Fibroblast of skin of left quadriceps (primary cell): Measurements from ENCODE around the gene VAMP1.
"Not testable (repeated sequence)": the region's sequence is repeated elsewhere in the genome, so short reads cannot be mapped to it uniquely, and the experiment has no call there.

ENCODE experiments used
- DNase-seq, 2 experiments: peaks; one replicate each; pipeline ENCODE4 v3.0.0-alpha.2; 2013; ENCODE audit warnings: low read depth in 2 of 2

VAMP1 gene

DNA sequence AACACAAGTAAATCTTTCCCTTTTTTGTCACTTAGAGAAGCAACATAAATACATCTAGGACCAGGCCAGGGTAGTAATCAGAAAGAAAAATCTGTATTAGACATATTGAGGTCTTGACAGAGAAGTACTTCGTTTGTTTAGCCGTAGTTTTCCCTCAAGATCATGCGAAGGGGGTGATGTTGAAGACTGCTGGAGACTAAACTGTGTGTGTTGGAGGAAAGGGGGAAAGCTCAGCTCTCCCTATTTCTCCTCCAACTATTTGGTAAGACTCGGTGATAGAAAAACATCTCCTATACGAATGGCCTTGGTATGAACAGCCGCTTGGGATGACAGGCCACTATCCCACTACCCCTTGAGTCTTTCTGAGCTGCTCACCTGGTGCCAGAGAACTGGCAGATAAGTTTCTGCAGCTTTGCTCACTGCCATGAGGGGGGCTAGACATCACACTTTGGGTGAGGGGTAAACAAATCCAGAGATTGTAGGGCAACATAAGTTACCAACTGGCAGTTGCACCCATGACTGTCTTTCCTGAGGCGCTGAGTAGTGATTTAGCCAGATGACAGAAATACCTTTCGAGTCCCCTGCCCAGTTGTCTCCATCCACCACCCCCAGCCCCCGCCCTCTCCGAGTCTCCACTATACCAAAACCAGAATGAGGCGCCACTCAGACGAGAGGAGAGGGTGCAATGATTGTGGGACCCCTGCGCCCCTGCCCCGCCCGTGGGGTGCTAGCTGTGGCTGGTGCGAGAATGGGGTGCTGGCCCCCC lies 685 bp downstream of the VAMP1 start:
- DNase-seq = no peak

DNA sequence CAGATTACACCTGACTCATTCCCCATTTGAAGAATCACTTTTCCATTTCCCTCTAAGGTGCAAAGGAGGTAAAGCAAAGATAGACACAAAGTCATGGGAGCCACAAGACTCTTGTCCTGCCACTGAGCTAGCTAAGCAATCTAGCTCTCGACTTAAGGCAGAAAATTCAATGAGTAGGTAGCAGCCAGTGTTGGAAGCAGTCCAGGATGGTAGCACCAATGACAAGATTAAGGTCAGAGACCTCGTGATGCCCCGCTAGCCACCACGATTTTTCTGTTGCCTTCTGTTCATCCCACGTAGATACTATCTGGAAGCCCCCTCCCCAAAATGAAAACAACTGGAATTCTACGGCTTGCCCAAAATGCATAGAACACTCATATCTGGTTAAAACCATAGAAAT lies 1.4 kb downstream of the VAMP1 start:
- no peak for DNase-seq

DNA sequence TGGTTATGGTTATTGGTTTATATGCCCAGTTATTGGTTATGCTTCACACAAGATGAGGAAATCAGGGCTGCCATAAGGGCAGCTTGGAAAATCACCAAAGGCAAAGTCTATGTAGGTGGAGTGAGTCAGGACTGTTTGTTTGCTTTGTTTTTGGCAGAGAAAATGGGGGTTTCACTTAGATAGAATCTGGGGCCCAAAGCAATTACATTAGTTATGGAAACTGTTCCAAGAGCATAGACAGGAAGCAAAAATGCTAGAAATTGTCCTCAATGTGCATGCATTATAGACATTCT lies 2.2 kb downstream of the VAMP1 start:
- DNase-seq = no peak

DNA sequence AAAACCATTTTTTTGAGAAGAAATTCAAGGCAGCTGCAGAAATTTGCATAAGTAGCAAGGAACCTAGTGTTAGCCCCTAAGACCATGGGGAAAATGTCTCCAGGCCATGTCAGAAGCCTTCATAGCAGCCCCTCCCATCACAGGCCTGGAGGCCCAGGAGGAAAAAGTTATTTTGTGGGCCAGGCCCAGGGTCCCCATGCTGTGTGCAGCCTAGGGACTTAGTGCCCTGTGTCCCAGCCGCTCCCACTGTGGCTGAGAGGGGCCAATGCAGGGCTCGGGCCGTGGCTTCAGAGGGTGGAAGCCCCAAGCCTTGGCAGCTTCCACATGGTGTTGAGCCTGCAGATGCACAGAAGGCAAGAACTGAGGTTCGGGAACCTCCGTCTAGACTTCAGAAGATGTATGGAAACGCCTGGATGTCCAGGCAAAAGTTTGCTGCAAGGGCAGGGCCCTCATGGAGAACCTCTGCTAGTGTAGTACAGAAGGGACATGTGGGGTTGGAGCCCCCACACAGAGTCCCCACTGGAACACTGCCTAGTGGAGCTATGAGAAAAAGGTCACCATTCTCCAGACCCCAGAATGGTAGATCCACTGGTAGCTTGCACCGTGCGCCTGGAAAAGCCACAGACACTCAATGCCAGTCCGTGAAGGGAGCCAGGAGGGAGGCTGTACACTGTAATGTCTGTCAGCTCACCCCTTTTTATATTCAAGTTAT lies 2.8 kb downstream of the VAMP1 start:
- not testable (repeated sequence) for DNase-seq

DNA sequence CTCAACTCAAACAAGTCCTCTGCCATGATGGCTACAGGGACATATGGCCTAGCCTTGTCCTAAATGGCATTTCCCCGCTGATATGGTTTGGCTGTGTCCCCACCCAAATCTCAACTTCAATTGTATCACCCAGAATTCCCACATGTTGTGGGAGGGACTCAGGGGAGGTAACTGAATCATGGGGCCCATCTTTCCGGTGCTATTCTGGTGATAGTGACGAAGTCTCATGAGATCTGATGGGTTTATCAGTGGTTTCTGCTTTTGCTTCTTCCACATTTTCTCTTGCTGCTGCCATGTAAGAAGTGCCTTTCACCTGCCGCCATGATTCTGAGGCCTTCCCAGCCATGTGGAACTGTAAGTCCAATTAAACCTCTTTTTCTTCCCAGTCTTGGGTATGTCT lies 3.7 kb downstream of the VAMP1 start:
- not testable (repeated sequence) for DNase-seq

DNA sequence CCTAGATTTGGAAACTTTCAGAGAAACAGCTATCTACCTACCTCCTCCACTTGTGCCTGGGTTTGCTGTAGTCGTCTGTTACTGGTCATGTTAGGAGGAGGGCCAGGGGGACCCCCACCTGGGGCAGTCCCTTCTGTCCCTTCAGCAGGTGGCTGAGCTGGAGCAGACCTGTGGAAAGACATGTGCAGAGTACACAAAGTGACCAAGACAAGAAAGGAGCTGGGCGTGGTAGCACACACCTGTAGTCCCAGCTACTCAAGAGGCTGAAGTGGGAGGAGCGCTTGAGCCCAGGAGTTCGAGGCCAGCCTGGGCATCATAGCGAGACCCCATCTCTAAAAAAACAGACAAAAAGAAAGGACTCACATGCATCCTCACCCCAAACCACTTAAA lies 4.3 kb downstream of the VAMP1 start:
- DNase-seq = no peak

DNA sequence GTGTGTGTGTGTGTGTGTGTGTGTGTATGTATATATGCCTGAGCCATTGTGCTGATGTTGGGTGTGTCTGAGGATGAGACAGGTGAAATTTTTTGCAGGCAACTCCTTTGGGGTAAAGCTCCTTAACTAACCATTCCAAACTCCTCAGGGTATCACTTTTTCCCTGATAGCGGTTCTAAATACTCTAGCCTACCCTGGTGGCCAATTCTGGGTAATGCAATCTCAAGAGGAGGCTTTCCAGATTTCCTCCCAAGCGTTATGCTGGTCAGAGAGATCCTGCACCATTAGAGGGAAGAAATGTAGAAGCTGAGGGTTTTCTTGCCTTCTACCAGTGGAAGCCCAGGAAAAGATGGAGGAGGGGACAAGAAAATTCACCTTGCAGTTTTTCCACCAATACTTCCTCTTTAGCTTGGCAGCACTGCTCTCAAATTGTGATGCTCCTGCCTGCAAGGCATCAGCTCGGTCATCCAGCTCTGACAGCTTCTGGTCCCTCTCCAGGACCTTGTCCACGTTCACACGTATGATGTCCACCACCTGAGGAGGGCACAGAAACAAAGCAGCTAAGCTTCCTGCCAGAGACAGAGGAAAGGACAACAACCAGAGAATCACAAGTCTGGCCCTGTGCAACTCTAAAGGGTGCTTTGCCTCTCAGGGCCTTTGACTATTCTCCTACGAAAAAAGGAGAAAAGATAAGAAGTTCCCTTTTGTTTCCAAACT lies 4.9 kb downstream of the VAMP1 start:
- peak in 1 of 2 experiments; percentile 44 for DNase-seq

DNA sequence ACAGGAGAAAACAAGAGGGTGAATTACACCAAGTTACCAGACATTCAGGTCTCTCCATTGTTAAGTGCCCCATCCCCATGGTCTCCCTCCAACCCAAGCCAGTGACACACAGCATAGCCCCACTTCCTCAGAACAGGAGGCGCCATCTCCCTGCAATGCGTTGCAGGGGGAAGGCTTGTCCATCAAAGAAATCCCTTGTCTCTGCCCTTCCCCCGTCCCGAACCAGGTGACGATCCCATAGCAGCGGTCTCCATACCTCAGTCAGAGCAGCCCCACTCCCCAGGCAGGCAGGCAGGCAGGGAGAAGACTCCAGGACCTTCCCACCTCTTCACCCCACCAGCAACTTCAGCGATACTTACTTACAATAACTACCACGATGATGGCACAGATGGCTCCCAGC lies 5.9 kb downstream of the VAMP1 start:
- no peak for DNase-seq

DNA sequence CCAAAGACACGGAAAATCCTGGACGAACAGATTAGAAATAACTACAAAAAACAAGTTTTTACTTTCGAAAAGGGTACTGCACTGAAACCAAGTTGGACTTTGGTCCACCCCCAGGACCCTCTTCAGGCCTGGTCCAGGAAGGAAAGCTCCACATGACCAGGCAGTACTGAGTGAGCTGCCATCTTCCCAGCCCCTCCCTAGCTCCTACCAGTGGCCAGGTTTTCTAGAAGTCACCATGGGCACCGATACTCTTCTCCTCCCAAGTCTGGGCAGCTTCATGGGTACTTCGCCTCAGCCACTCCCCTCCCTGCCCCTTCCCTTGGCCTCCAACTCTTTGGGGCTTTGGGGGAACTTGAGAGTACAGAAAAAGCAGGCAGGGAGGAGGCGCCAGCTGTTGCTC lies 6.6 kb downstream of the VAMP1 start:
- DNase-seq = no peak

DNA sequence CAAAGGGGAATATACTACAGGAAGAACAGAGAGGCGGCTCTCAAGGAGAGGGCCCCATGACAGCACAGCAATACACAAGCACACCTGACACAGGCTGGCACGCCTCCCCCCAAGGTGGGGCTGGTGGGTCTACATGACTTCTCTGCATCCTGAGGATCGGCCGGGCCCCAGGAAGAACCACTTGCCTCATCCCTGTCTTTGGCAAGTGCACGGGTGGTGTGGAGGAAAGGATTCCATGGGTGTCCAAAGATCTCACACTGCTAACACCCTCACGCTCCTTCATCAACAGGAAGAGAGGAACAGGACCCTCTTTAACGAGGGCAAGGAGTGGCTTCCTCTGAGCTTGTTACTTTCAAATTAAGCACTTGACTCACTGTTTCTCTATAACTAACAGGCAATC lies 7.3 kb downstream of the VAMP1 start:
- DNase-seq = no peak

DNA sequence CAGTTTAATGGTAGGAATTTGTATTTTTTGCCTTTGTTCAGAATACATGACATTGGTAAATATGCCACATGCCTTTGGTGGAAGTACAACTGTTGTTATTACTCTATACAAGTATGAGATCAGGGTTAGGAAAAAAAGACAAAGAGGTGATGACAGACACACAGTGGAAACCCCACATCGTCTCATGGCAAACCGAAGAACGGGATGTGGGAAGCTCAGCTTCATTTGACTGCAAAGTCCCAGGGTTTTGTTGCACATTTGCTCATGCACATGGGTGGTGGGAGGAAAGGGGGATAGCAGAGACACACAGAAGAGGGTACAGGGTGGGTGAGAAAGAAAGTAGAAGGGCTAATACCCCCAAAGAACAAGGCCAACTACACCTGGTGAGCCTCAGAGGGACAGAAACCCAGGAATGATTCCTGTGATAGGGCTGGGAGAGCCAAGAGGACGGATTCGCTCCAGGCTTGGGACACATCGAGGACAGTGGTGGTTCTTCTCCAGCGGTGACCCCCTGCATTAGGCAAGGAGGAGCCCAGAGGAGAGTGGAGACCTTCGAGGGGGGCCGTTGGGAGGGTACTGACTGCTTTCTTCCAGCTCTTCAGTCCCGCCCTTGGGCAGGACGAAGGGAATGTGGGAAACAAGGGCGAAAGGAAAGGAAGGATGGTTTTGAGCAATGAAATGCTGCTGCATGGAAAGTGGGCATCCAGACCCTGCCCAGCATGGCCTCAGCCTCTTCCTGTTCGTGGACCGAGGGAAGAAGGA lies 8.1 kb downstream of the VAMP1 start:
- DNase-seq = no peak

DNA sequence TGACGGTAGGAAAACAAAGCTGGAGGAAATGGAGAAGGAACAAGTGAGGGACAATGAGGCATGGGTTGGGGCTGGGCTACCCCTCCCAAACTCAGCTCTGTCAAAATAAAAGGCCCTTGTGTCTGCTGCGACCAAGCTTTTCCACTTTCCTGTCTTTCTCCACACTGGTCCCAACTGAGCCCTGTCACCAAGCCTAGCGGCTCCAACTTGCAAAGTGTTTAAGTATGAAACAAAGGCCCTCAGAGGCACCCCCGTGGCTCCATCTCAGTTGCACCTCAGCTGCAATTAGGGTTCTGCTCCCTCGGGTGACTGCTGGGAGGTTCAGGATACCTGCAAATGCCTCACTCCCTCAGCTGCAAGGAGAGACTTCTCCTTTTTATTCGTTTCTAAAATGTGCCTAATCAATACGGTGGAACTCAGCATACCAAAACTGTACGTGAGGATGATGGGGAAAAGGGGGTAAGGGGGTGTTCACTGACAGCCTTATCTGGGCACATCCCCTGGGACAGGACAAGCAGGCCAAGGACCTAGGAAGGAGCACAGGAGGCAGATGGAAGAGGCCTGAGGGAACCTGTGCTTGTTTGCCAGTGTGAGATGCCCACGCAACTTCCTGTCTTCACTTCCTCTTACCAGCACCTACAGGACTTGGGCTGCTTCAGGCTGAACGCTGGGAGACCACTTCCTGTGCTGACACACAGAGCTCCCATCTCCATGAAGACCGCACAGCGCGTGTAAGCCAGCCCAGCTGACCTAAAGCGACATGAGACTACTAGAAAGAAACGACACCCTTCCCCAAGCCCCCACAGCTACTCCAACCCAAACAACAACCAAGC lies 8.9 kb downstream of the VAMP1 start:
- no peak for DNase-seq

DNA sequence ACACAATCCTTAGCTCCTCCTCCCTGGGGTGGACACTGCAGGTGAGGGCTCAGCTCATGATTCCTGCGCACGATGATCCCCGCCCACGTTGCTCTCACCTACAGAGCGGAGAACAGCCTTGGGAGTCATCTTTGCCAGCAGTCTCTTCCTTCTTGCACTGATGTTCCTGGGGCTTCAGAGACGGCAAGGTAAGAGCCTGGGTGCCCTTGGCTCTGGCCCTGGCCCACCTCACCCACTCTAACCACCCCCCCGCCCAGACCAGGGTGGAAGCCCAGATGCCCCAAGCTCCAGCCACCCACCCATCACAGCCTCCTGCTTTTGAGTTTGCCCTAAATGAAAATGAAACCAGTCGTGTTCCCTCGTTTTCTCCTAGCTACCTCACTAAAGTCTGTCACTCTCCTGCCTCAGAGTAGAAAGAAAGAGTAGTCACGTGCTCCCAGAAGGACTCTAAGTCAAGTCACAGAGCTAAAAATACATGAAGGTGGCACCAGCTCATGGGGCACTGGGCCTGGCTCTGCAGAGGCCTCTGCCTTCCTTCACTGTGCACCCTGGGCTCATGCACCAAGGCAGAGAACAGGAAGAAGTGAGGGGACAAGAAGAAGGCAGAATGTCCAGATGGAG lies 9.6 kb downstream of the VAMP1 start:
- DNase-seq = no peak

DNA sequence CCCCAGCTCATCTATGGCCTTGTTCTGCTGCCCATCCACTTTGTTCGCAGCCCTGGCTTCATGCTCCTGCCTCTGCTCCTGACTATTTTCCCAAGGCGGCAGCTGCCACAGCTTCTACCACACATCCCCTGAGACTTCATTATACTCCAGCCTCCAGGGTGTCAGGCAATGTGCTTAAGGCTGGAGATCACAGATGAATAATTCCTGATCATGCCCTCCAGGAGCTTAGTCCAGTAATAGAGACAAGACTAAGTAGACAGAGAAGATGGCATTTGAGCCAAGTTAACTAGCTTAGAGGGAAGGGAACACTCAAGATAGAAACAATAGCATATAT lies 11.5 kb downstream of the VAMP1 start:
- no peak for DNase-seq

DNA sequence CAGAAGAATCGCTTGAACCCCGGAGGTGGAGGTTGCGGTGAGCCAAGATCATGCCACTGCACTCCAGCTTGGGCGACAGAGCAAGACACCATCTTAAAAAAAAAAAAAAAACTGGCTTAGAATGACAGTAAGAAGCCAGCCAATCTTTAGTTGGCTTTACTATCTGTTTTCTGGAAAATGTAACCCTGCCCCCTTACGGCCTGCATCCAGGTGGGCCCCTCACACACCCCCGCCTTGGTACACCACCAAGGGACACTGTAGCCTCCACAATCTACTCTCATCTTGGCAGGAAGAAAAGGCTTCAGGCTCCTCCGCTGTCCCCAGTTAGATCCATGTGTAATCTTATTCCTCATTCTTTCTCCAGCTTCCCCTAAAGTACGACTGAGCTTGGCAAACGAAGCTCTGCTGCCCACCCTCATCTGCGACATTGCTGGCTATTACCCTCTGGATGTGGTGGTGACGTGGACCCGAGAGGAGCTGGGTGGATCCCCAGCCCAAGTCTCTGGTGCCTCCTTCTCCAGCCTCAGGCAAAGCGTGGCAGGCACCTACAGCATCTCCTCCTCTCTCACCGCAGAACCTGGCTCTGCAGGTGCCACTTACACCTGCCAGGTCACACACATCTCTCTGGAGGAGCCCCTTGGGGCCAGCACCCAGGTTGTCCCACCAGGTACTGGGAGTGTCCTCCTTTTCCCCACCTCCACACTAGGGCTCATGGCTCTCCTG lies 12.0 kb downstream of the VAMP1 start:
- DNase-seq = no peak

DNA sequence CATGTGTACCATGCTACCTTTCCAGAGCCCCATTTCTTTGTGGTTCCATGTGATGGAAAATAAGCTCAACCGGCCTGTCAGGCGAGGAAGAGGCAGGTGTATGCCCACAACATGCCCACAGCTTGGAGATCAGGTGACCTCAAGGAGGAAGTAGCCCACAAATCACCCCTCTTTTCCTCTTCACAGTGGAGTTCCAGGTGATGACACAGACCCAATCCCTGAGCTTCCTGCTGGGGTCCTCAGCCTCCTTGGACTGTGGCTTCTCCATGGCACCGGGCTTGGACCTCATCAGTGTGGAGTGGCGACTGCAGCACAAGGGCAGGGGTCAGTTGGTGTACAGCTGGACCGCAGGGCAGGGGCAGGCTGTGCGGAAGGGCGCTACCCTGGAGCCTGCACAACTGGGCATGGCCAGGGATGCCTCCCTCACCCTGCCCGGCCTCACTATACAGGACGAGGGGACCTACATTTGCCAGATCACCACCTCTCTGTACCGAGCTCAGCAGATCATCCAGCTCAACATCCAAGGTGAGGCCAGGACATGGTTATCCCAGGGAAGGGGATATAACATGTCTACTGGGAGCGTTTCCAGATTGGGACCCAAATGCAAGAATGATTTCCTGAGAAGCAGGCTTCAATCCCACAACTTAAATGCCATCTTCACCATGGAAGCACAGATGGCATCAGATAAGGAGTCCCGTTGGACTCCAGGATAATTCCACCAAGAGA lies 13.1 kb downstream of the VAMP1 start:
- DNase-seq = no peak

DNA sequence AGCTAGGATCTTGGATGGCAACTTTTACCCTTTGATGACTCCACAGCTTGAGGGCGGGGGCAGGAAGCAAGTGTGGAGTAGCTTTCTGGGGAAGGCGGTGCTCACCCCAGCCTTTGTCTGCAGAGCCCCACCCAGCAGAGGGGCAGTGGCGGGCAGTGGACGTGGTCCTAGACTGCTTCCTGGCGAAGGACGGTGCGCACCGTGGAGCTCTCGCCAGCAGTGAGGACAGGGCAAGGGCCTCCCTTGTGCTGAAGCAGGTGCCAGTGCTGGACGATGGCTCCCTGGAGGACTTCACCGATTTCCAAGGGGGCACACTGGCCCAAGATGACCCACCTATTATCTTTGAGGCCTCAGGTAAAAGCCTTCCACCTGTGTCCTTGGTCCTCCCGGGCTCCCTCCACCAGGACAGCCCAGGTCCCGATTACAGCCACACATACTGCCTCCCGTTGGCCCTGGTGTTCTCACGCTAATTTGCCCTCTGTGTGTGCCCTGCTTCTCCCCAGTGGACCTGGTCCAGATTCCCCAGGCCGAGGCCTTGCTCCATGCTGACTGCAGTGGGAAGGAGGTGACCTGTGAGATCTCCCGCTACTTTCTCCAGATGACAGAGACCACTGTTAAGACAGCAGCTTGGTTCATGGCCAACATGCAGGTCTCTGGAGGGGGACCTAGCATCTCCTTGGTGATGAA lies 17.4 kb downstream of the VAMP1 start:
- no peak for DNase-seq

DNA sequence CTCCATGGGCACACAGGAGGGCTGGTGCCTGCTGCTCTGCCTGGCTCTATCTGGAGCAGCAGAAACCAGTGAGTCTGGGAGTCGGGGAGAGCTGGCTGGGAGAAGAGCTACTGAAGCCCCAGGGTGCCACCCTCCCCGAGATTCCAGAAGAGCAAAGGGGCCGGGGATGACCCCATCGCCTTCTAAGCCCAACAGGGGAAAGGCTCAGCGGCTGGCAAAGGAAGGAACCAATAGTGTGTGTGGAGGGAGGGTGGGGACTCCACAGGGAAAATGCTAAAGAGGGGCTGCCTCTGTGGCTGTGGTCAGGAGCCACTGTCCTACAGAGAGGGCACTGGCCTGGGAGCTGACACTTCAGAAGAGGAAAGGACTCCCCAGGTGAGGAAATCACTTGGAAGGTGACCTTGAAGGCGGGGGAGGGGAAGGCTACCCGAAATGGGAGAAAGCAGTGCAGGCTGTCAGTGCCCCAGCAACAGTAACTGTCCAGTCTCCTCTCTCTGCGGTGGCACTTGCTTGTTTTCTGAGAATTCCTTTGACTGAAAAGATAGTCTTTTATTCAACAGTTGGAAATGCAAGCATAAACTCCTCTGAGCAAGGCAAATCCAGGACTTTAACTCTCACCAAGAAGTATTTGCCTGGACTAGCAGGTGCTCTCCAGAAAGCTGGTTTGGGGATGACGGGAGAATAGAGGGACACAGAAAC lies 18.1 kb downstream of the VAMP1 start:
- no peak for DNase-seq
